Neural cell (in vitro differentiated cells): Measurements from ENCODE around the gene JMJD8. TPM values are rescaled to one million over a fixed set of nuclear protein-coding genes. Genes with fewer than 3 reads are reported as not detected.

ENCODE experiments used
- H2AFZ ChIP-seq: fragments of 200-600, 300-800 bp; sonication (generic), shearing (Covaris generic); 2 replicates; pipeline ENCODE4 v1.6.0; 2014; ENCODE audit warnings: low read depth, mild to moderate bottlenecking, antibody characterized with exemption, low read length, moderate library complexity
- H3F3A ChIP-seq: fragments of 200-600 bp; shearing (Covaris generic); 2 replicates; pipeline ENCODE4 v1.6.1; 2016; ENCODE audit warnings: mild to moderate bottlenecking, moderate library complexity, mixed read lengths, antibody characterized with exemption, low read length; ENCODE audit not compliant: insufficient read depth, poor library complexity, severe bottlenecking
- H3K27ac ChIP-seq: fragments of 200-600, 300-800 bp; sonication (generic), shearing (Covaris generic); 2 replicates; pipeline ENCODE4 v1.5.1; 2014; ENCODE audit warnings: mild to moderate bottlenecking, low read length, moderate library complexity
- H3K27me3 ChIP-seq: fragments of 300-800, 200-600 bp; sonication (generic), shearing (Covaris generic); 2 replicates; pipeline ENCODE4 v1.6.0; 2014; ENCODE audit warnings: mild to moderate bottlenecking, low read depth, low read length, moderate library complexity; ENCODE audit not compliant: insufficient read depth
- H3K36me3 ChIP-seq: fragments of 300-800, 200-600 bp; sonication (generic), shearing (Covaris generic); 2 replicates; pipeline ENCODE4 v1.5.1; 2014; ENCODE audit warnings: mild to moderate bottlenecking, antibody characterized with exemption, low read length, moderate library complexity; ENCODE audit not compliant: insufficient read depth
- H3K4me2 ChIP-seq: fragments of 300-800, 200-600 bp; sonication (generic), shearing (Covaris generic); 2 replicates; pipeline ENCODE4 v1.6.0; 2014; ENCODE audit warnings: mild to moderate bottlenecking, low read length
- H3K4me3 ChIP-seq: fragments of 300-800, 200-600 bp; sonication (generic), shearing (Covaris generic); 2 replicates; pipeline ENCODE4 v1.5.1; 2014; ENCODE audit warnings: mild to moderate bottlenecking, low read length, moderate library complexity
- H3K79me2 ChIP-seq: fragments of 200-600 bp; shearing (Covaris generic); replicated peaks from 2 replicates; pipeline ENCODE4 v1.6.0; 2014; ENCODE audit warnings: mild to moderate bottlenecking, low read length, moderate library complexity; ENCODE audit not compliant: insufficient read depth
- H3K9ac ChIP-seq: fragments of 300-800, 200-600 bp; sonication (generic), shearing (Covaris generic); 2 replicates; pipeline ENCODE4 v1.6.1; 2016; ENCODE audit warnings: mild to moderate bottlenecking, low read length, mixed read lengths
- H3K9me2 ChIP-seq: fragments of 200-600 bp; shearing (Covaris generic); 2 replicates; pipeline ENCODE4 v1.6.1; 2016; ENCODE audit warnings: mild to moderate bottlenecking, low read length, mixed read lengths; ENCODE audit not compliant: insufficient read depth
- H3K9me3 ChIP-seq: fragments of 200-600, 300-800 bp; sonication (generic), shearing (Covaris generic); 2 replicates; pipeline ENCODE4 v1.6.1; 2016; ENCODE audit warnings: mild to moderate bottlenecking, mixed run types, low read length, moderate library complexity, mixed read lengths
- H4K20me1 ChIP-seq: fragments of 200-600 bp; shearing (Covaris generic); 2 replicates; pipeline ENCODE4 v1.6.1; 2016; ENCODE audit warnings: mild to moderate bottlenecking, mixed run types; ENCODE audit not compliant: insufficient read depth
- EP300 ChIP-seq: fragments of 450-650 bp; conservative IDR thresholded peaks from 2 replicates; pipeline ENCODE4 v1.6.1; 2014; ENCODE audit warnings: antibody characterized with exemption, mild to moderate bottlenecking, moderate library complexity; ENCODE audit not compliant: poor library complexity, severe bottlenecking
- EZH2 ChIP-seq: fragments of 200-600, 300-800 bp; shearing (Covaris generic), sonication (generic); IDR thresholded peaks from 2 replicates; pipeline ENCODE4 v1.6.1; 2014; ENCODE audit warnings: antibody characterized with exemption, low read length, borderline replicate concordance, mild to moderate bottlenecking; ENCODE audit not compliant: insufficient read depth, poor library complexity, severe bottlenecking
- MXI1 ChIP-seq: fragments of 450-650 bp; conservative IDR thresholded peaks from 2 replicates; pipeline ENCODE4 v1.6.1; 2014; ENCODE audit warnings: antibody characterized with exemption, mild to moderate bottlenecking; ENCODE audit not compliant: poor library complexity, severe bottlenecking
- POLR2AphosphoS5 ChIP-seq: IDR thresholded peaks from 2 replicates; pipeline ENCODE4 v1.6.1; 2012
- RAD21 ChIP-seq: fragments of 450-650 bp; conservative IDR thresholded peaks from 2 replicates; pipeline ENCODE4 v1.6.1; 2014; ENCODE audit warnings: antibody characterized with exemption, mild to moderate bottlenecking, moderate library complexity
- SMC3 ChIP-seq: fragments of 450-650 bp; conservative IDR thresholded peaks from 2 replicates; pipeline ENCODE4 v1.6.1; 2014; ENCODE audit warnings: antibody characterized with exemption, mild to moderate bottlenecking, moderate library complexity; ENCODE audit not compliant: poor library complexity
- TAF1 ChIP-seq: IDR thresholded peaks from 2 replicates; pipeline ENCODE4 v1.6.1; 2012; ENCODE audit warnings: low read depth
- polyA plus RNA-seq: library from polyadenylated mRNA; depleted of rRNA; stranded (reverse); fragments of >200 nt; gene quantifications from 2 replicates; pipeline ENCODE4 v1.2.3, GENCODE V29; 2014
- TF ChIP-seq, protein P1 (sequence below): IDR thresholded peaks from 2 replicates; pipeline ENCODE4 v1.6.1; 2012; ENCODE audit warnings: borderline replicate concordance
- TF ChIP-seq, protein P2 (sequence below): fragments of 450-650 bp; IDR thresholded peaks from 2 replicates; pipeline ENCODE4 v1.5.1; 2014; ENCODE audit warnings: antibody characterized with exemption, mild to moderate bottlenecking, moderate library complexity; ENCODE audit not compliant: poor library complexity, severe bottlenecking

JMJD8 gene
- polyA plus RNA-seq, 1 donor from 2014 or later: 44.7 TPM

DNA sequence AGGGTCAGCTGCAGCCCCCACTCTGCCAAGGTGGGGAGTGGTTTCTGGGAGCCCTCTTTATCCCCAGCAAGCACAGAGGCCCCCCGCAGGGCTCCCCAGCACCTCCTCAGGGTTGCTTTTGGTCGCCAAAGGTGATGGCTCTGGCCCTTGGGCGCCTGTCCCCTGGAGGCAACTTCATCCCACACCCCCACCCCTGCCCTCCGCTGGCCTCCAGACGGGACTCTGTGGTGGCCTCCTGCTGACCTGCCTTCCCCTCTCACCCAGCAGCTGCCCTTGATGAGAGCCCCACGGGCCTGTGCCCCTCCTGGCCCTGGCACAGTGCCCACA lies 24.0 kb downstream of the JMJD8 start:
- no peak for TF ChIP-seq TAF1

DNA sequence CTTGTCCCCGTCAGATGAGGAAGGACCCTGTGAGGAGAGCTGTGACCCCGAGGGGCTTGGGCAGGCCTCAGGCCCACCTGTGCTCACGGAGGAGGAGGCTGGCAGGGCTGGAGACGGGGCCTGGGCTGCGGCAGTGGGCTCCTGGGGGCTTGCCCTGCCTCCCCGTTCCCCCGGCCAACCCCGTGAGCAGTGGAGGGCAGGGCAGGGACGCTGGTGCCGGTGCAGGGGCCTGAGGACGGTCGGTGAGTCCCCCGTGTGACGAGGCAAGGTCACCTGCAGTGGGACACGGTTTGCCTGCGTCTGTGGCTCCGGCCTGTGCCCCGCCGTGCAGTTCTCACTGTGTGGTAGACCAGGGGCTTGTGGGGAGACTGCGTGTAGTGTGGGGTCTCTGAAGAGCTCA lies 24.5 kb downstream of the JMJD8 start:
- H3K27me3 ChIP-seq: no peaks in the 10 kb centered on the region
- H3K36me3 ChIP-seq: no peaks in the 10 kb centered on the region
- no peak overlapping the region for H2AFZ ChIP-seq
- no peak overlapping the region for H3K27ac ChIP-seq
- H3K4me3 ChIP-seq: no peak overlapping the region
- no peaks in the 10 kb centered on the region for H3K79me2 ChIP-seq
- no peaks in the 10 kb centered on the region for H3K9me2 ChIP-seq
- TF ChIP-seq MXI1: no peak
- TF ChIP-seq, protein P1, sequence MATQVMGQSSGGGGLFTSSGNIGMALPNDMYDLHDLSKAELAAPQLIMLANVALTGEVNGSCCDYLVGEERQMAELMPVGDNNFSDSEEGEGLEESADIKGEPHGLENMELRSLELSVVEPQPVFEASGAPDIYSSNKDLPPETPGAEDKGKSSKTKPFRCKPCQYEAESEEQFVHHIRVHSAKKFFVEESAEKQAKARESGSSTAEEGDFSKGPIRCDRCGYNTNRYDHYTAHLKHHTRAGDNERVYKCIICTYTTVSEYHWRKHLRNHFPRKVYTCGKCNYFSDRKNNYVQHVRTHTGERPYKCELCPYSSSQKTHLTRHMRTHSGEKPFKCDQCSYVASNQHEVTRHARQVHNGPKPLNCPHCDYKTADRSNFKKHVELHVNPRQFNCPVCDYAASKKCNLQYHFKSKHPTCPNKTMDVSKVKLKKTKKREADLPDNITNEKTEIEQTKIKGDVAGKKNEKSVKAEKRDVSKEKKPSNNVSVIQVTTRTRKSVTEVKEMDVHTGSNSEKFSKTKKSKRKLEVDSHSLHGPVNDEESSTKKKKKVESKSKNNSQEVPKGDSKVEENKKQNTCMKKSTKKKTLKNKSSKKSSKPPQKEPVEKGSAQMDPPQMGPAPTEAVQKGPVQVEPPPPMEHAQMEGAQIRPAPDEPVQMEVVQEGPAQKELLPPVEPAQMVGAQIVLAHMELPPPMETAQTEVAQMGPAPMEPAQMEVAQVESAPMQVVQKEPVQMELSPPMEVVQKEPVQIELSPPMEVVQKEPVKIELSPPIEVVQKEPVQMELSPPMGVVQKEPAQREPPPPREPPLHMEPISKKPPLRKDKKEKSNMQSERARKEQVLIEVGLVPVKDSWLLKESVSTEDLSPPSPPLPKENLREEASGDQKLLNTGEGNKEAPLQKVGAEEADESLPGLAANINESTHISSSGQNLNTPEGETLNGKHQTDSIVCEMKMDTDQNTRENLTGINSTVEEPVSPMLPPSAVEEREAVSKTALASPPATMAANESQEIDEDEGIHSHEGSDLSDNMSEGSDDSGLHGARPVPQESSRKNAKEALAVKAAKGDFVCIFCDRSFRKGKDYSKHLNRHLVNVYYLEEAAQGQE: no peak
- TF ChIP-seq TAF1: no peak
- TF ChIP-seq POLR2AphosphoS5: no peak
- H3K9ac ChIP-seq: no peak overlapping the region
- no peak overlapping the region for H3K4me2 ChIP-seq
- no peaks in the 10 kb centered on the region for H3K9me3 ChIP-seq
- no peaks in the 10 kb centered on the region for H4K20me1 ChIP-seq
- no peaks in the 10 kb centered on the region for H3F3A ChIP-seq

More for the DNA sequence above, 24.0 kb downstream of the JMJD8 start:
- no peaks in the 10 kb centered on the region for H3K9me3 ChIP-seq
- H3K9ac ChIP-seq: no peak overlapping the region
- H3K79me2 ChIP-seq: no peaks in the 10 kb centered on the region
- H2AFZ ChIP-seq: no peak overlapping the region
- no peaks in the 10 kb centered on the region for H3K27me3 ChIP-seq
- H3K4me2 ChIP-seq: no peak overlapping the region
- H3F3A ChIP-seq: no peaks in the 10 kb centered on the region
- no peaks in the 10 kb centered on the region for H4K20me1 ChIP-seq
- no peaks in the 10 kb centered on the region for H3K36me3 ChIP-seq
- H3K9me2 ChIP-seq: no peaks in the 10 kb centered on the region
- no peak overlapping the region for H3K27ac ChIP-seq
- H3K4me3 ChIP-seq: no peak overlapping the region

DNA sequence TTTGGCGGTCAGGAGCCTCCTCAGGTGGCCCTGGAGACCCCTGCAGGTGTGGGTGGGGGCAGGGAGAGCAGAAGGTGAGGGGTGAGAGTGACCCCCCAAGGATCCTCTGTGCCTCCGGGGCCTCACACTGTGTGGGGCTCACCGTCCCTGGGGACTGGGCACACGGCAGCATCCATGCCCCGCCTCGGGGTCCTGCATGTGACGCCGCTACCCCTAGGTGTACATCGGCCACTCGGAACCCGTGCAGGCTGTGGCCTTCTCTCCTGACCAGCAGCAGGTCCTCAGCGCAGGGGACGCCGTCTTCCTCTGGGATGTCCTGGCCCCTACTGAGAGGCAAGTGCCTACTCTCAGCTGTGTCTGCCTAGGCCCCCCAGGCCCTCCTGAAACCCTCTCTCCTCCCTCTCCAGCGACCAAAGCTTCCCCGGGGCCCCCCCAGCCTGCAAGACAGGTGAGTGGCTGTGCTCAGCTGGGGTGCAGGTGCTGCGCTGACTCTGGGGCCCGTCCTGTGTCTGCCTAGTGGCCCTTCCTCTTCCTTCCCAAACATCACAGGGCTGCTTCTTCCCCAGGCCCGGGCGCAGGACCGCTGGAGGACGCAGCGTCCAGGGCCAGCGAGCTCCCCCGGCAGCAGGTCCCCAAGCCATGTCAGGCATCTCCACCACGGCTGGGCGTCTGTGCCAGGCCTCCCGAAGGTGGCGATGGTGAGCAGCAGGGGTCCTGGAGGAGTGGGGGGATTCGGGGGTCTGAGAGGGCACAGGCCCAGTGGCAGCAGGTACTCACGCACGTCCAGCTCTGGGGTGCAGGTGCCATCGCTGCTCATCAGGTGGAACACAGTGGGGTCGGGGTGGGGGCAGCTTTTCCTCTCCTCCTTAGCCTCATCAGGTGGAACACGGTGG lies 25.2 kb downstream of the JMJD8 start:
- Histone ChIP-seq H3K4me3 (no peak overlapping the region), H3K79me2 (no peaks in the 10 kb centered on the region), H3K4me2 (no peak overlapping the region), H3K27ac (no peak overlapping the region), H3F3A (no peaks in the 10 kb centered on the region), H3K36me3 (no peaks in the 10 kb centered on the region), H2AFZ (no peak overlapping the region), H4K20me1 (no peaks in the 10 kb centered on the region), H3K9me2 (no peaks in the 10 kb centered on the region), H3K9ac (no peak overlapping the region), H3K9me3 (no peaks in the 10 kb centered on the region), H3K27me3 (no peaks in the 10 kb centered on the region)
- TF ChIP-seq EZH2 (no peak), EP300 (no peak), TAF1 (no peak), SMC3 (no peak), MXI1 (no peak), POLR2AphosphoS5 (no peak), RAD21 (no peak)
- TF ChIP-seq, protein P1: no peak
- TF ChIP-seq, protein P2, sequence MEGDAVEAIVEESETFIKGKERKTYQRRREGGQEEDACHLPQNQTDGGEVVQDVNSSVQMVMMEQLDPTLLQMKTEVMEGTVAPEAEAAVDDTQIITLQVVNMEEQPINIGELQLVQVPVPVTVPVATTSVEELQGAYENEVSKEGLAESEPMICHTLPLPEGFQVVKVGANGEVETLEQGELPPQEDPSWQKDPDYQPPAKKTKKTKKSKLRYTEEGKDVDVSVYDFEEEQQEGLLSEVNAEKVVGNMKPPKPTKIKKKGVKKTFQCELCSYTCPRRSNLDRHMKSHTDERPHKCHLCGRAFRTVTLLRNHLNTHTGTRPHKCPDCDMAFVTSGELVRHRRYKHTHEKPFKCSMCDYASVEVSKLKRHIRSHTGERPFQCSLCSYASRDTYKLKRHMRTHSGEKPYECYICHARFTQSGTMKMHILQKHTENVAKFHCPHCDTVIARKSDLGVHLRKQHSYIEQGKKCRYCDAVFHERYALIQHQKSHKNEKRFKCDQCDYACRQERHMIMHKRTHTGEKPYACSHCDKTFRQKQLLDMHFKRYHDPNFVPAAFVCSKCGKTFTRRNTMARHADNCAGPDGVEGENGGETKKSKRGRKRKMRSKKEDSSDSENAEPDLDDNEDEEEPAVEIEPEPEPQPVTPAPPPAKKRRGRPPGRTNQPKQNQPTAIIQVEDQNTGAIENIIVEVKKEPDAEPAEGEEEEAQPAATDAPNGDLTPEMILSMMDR: no peak
